ACC112 (cell line): ENCODE measurements around the gene WNT2B.
"Not testable (repeated sequence)": the region's sequence is repeated elsewhere in the genome, so short reads cannot be mapped to it uniquely, and the experiment has no call there.

Experiments used
- H2AFZ ChIP-seq: fragments of 200-600 bp; sonication (generic); one replicate; pipeline ENCODE4 v1.6.0; 2017; ENCODE audit warnings: antibody characterized with exemption, low read length; ENCODE audit not compliant: unreplicated experiment
- H3K27ac ChIP-seq: fragments of 200-600 bp; sonication (generic); 2 replicates; pipeline ENCODE4 v1.5.1; 2014; ENCODE audit warnings: low read depth, mild to moderate bottlenecking, antibody characterized with exemption, low read length, moderate library complexity
- H3K27me3 ChIP-seq: fragments of 200-600 bp; sonication (generic); 2 replicates; pipeline ENCODE4 v1.6.1; 2014; ENCODE audit warnings: mild to moderate bottlenecking, antibody characterized with exemption, low read length, moderate library complexity, mixed read lengths; ENCODE audit not compliant: insufficient read depth
- H3K36me3 ChIP-seq: fragments of 200-600 bp; sonication (generic); 2 replicates; pipeline ENCODE4 v1.6.1; 2016; ENCODE audit warnings: mild to moderate bottlenecking, antibody characterized with exemption, low read length, moderate library complexity, mixed read lengths; ENCODE audit not compliant: insufficient read depth
- H3K4me1 ChIP-seq: fragments of 200-600 bp; sonication (generic); one replicate; pipeline ENCODE4 v1.6.1; 2016; ENCODE audit warnings: low read length, mixed read lengths; ENCODE audit not compliant: insufficient read depth, unreplicated experiment, control insufficient read depth
- H3K4me3 ChIP-seq: fragments of 200-600 bp; sonication (generic); 2 replicates; pipeline ENCODE4 v1.5.1; 2014; ENCODE audit warnings: mild to moderate bottlenecking, low read depth, low read length
- H3K79me2 ChIP-seq: fragments of 200-600 bp; sonication (generic); one replicate; pipeline ENCODE4 v1.6.0; 2016; ENCODE audit warnings: low read length; ENCODE audit not compliant: control insufficient read depth, unreplicated experiment, insufficient read depth

The WNT2B gene

GRCh38 chr1:112508278-112509004 is at the start of gene WNT2B:
Gene WNT2B, plus strand, starts transcription at chr1:112508965. Its CDS starts 298 bp downstream, at chr1:112509263.
- H3K4me3 ChIP-seq, result peak within 1 kb of the TSS; percentile 76
- no peaks in the 10 kb centered on the region for H3K36me3 ChIP-seq
- no peak within 1 kb of the TSS for H3K27ac ChIP-seq
- peak within 1 kb of the TSS; percentile 95 for H2AFZ ChIP-seq
- H3K27me3 ChIP-seq, result peaks cover 32% of the 10 kb centered on the region
- no peaks in the 10 kb centered on the region for H3K79me2 ChIP-seq
- H3K4me1 ChIP-seq, result peaks cover 8% of the 10 kb centered on the region

- H3K79me2 ChIP-seq, result peaks cover 3% of the 10 kb centered on the region
- no peak overlapping the region for H2AFZ ChIP-seq
- H3K36me3 ChIP-seq, result peaks cover 19% of the 10 kb centered on the region
- 0 out of 2 replicates have a peak overlapping the region, but pooled peaks have one; percentile 21 for H3K27ac ChIP-seq
- no peaks in the 10 kb centered on the region for H3K27me3 ChIP-seq
- H3K4me3 ChIP-seq, result no peak overlapping the region
- peaks cover 60% of the 10 kb centered on the region for H3K4me1 ChIP-seq
Observed at GRCh38 chr1:112460615-112461014, 48.1 kb upstream of the WNT2B start.

DNA sequence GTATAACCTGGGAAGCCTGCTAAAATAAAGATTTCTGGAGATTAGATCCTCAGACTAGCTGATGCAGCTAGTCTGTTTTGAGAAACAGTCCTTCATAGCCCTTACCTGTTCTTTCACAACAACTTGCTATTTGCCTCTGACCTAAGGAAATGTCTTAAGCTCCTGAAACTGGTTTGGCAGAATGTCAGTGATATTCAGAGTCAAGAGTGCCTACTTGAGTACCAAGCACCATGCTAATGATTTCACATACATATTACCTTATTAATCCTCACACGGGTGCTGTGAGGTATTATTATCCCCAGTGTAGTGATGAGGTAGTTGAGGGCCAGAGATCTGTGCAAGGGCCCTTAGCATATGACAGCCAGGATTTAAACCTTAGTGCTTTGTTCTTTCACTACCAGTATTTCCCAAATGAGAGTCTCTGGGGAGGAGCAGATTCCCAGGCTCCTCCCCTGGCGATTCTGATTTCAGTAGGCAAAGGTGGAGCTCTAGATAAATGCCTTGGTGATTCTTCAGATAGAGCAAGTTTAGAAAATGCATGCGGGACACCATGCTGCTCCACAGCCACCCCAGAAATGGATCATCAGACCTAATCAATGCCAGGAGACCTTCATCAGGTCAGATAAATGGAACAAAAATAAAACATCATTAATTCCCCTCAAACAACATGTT is 47.4 kb upstream of the WNT2B start:
- Histone ChIP-seq H3K27ac (peak overlapping the region; percentile 21), H3K79me2 (peaks cover 3% of the 10 kb centered on the region), H3K36me3 (peaks cover 12% of the 10 kb centered on the region), H3K4me3 (no peak overlapping the region), H2AFZ (no peak overlapping the region), H3K27me3 (no peaks in the 10 kb centered on the region), H3K4me1 (peaks cover 63% of the 10 kb centered on the region)

DNA sequence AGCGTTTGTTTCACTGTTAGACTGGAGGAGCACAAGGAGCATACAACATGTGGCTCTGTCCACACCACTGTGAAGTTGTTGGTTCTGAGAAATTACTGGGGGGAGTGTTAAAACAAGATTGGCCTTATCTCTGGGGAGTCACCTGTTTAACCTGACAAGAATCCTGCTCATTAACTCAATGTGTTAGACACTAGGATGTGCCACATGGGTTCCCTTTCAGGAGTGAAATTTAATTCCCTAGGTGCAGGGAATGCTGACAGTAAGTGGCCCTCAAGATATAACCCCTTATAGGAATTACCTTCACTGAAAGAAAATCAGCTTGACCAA is 45.8 kb upstream of the WNT2B start:
- Histone ChIP-seq H2AFZ (no peak overlapping the region), H3K4me1 (peaks cover 55% of the 10 kb centered on the region), H3K4me3 (no peak overlapping the region), H3K27ac (no peak overlapping the region), H3K27me3 (no peaks in the 10 kb centered on the region), H3K36me3 (peaks cover 6% of the 10 kb centered on the region), H3K79me2 (peaks cover 3% of the 10 kb centered on the region)

GRCh38 chr1:112464501-112464900 is 44.3 kb upstream of the WNT2B start:
- Histone ChIP-seq H3K79me2 (no peaks in the 10 kb centered on the region), H3K4me3 (no peak overlapping the region), H3K27ac (no peak overlapping the region), H3K4me1 (peaks cover 46% of the 10 kb centered on the region), H3K27me3 (no peaks in the 10 kb centered on the region), H2AFZ (no peak overlapping the region), H3K36me3 (no peaks in the 10 kb centered on the region)

DNA sequence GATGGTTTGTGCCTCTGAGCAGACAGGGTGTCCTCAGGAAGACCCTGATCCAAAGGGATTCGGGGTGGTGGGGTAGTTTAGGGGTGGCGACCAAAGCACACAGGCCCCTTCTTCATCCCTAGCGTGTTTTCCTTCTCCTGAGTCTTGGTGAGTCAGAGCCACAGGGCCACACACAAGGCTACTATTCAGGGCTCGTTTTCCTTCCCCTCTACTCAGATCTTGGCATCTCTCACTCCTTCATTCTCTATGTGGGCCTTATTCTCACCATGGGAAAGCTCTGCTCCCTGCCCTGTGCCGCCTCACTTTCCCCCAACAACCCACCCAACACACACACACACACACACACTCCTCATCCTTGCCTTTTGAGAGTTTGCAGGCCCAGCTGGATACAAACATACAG is 43.6 kb upstream of the WNT2B start:
- no peaks in the 10 kb centered on the region for H3K79me2 ChIP-seq
- H2AFZ ChIP-seq, result no peak overlapping the region
- H3K4me1 ChIP-seq, result peaks cover 39% of the 10 kb centered on the region
- H3K27ac ChIP-seq, result peak overlapping the region; percentile 37
- H3K4me3 ChIP-seq, result no peak overlapping the region
- H3K36me3 ChIP-seq, result no peaks in the 10 kb centered on the region
- H3K27me3 ChIP-seq, result no peaks in the 10 kb centered on the region

- Histone ChIP-seq H3K27ac (peak overlapping the region; percentile 37), H2AFZ (peak overlapping the region; percentile 81), H3K79me2 (no peaks in the 10 kb centered on the region), H3K4me1 (peaks cover 29% of the 10 kb centered on the region), H3K27me3 (no peaks in the 10 kb centered on the region), H3K4me3 (peak overlapping the region; percentile 68), H3K36me3 (no peaks in the 10 kb centered on the region)
Observed at GRCh38 chr1:112466078-112466660, 42.6 kb upstream of the WNT2B start.

DNA sequence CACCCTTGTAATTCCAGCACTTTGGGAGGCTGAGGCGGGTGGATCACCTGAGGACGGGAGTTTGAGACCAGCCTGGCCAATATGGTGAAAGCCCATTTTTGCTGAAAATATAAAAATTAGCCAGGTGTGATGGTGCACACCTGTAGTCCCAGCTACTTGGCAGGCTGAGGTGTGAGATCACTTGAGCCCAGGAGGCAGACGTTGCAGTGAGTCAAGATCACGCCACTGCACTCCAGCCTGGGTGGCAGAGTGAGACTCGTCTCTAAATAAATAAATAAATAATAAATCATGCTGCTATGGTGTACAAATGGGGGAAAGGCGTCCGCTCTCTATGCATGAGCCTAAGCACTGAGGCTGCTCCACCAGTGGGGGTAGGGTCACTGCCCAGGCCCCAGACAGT is 38.4 kb upstream of the WNT2B start:
- H3K27me3 ChIP-seq, H3K4me3 ChIP-seq, H3K27ac ChIP-seq, H3K79me2 ChIP-seq, H3K36me3 ChIP-seq, H2AFZ ChIP-seq: not testable (repeated sequence)
- peaks cover 15% of the 10 kb centered on the region for H3K4me1 ChIP-seq

DNA sequence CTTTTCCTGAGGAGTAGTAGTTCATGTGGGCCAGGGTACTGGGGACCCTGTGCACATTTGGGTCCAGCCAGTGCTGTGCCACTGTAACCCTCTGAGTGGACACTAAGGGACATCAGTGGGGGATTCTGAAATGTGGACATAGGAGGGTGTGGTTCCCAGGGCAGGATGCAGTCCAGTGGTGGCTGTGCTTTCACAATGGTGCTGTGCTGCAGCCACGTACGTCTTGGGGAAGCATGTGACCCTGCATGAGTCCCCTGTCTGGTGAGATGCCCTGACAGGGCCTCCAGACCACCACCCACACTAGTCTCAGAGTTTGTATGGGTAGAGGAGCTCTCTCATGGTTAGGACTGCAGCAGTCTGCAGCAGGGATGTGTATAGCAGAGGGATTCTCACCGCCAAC is 37.8 kb upstream of the WNT2B start:
- Histone ChIP-seq H3K4me1 (peaks cover 9% of the 10 kb centered on the region), H3K27me3 (no peaks in the 10 kb centered on the region), H3K4me3 (no peak overlapping the region), H2AFZ (no peak overlapping the region), H3K36me3 (no peaks in the 10 kb centered on the region), H3K27ac (no peak overlapping the region), H3K79me2 (no peaks in the 10 kb centered on the region)

GRCh38 chr1:112472142-112472541 is 36.6 kb upstream of the WNT2B start:
- H3K36me3 ChIP-seq, result no peaks in the 10 kb centered on the region
- no peaks in the 10 kb centered on the region for H3K4me1 ChIP-seq
- no peaks in the 10 kb centered on the region for H3K79me2 ChIP-seq
- H3K27me3 ChIP-seq, result no peaks in the 10 kb centered on the region
- H2AFZ ChIP-seq, result no peak overlapping the region
- H3K27ac ChIP-seq, result no peak overlapping the region
- no peak overlapping the region for H3K4me3 ChIP-seq

GRCh38 chr1:112477550-112477949 is 31.2 kb upstream of the WNT2B start:
- no peaks in the 10 kb centered on the region for H3K27me3 ChIP-seq
- H3K27ac ChIP-seq, result no peak overlapping the region
- H3K4me1 ChIP-seq, result no peaks in the 10 kb centered on the region
- no peak overlapping the region for H3K4me3 ChIP-seq
- no peaks in the 10 kb centered on the region for H3K36me3 ChIP-seq
- no peak overlapping the region for H2AFZ ChIP-seq
- H3K79me2 ChIP-seq, result no peaks in the 10 kb centered on the region
